Ureter (tissue), 1 donor: ENCODE data around the gene PIP4K2A. TPM values are rescaled to one million over a fixed set of nuclear protein-coding genes. Genes with fewer than 3 reads are reported as not detected.

ENCODE experiments used
- DNase-seq: peaks from one replicate; pipeline ENCODE4 v3.0.0-alpha.2; 2020; ENCODE audit warnings: low spot score
- total RNA-seq: library from RNA; stranded (reverse); gene quantifications from one replicate; pipeline ENCODE4 v1.2.4, GENCODE V29; 2023
- donor health status: DM: yes; HTN: yes; CAD: no.

The PIP4K2A gene
- total RNA-seq, 1 donor from 2014 or later: 36.9 TPM

DNA sequence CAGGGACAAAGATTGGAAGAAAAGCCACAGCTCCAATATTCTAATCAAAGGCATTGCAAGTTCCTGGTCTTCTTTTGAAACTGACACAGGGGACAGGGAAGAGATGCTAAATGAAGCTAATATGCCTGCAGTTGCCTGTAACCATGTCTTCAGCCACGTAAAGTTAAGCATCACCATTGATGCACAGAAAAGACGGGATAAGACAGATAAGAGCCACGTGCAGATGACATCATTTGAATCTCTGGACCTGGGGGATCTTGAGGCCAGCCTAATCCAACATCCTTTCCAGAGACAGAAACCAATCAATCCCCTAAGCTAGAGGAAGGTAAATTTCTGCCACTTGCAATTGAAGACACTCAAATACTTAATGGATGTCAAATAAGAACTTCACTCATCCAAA is 93.4 kb downstream of the PIP4K2A start:
- DNase-seq: no peak

DNA sequence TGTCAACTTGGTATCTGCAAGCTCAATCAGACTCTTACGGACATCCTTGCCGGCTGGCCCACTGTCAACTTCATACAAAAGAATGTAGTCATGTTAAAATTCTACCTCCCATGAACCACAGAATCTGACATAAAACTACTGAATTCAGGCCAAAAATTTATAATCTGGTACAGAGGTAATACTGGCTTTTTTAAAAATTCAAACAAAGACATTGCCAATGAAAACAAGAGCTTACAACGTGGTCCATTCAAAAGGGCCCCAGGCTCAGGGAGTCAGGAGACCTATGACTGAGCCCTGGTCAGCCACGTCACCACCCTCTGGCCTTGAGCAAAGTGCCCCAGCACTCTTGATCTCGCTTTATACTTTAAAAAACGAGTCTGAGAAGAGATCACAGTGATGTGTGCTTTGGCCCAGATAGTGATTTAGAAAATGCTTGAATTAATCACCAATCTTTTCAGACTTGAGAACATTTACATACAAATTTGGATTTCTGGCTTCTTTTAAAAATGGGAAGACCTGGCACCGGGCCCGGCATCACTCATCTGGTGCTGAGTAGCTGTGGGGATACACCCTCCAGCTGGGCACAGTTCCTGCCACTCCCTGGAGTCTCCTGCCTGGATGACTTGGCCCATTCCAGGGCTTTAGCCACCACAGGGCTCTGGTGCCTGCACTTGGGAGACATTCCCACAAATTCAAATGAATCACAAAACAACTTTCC is 94.1 kb downstream of the PIP4K2A start:
- DNase-seq: no peak

DNA sequence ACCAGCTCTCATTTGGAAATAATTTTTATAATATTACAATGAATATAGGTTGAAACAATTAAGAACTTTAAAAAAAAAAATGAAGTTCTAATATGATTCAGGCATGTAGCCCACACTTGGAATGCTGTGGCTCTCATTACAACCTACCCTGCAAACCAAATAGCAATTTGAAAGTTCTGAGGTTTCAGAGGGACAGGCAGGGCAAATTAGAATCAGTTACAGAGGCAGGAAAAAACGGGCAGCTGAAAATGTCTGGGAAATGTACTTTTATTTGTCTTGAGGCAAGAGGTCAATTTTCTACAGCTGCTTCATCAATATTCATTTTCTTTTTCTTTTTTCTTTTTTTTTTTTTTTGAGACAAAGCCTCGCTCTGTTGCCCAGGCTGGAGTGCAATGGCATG is 95.3 kb downstream of the PIP4K2A start:
- no peak for DNase-seq

DNA sequence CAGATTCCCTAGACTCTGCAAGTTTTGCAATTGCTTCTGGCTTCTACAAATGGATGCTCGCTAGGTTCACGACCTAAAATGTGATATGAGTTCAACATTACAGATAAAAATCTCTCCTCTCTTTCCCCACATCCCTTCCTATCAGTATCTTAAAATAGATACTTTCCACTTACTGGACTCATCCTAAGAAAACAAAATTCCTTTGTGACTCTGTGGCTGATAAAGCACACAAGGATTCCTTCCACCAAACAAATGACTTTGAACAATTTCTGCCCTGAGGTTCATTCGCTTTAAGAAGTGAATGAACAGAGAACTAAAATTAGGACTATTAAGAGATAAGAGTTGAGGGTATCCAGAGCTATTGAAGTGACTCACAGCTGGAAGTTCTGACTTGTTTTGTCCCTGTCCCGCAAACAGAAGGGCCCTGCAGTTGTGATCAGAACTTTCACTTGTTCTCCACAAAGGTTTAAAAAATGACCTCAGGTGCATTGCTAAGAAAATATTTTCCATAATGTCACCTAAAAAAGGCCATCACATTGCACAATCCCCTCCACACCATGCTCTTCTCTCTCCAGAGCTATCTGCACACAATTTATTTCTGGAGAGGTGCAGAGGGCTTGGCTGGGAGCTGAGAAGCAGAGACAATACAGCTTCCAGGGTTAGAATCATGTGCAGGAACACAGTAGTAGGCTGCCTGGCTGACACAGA is 96.1 kb downstream of the PIP4K2A start:
- no peak for DNase-seq

DNA sequence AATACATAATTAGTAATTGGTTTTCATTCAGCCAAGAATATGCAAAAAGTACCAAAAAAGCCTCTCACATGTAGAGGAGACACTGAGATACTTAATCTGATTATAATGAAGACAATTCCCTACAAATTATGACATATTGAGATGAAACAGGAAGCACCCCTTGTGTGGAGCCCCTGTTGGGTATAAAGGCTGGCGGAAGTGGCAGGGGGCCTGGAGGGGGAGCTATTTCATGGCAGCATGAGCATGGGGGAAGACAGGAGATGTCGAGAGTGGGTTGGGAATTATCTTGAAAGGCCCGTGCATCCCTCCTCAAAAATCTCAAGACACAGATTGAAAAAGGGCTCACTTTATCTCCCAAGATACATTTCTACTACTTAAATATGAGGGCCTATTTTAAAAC is 96.9 kb downstream of the PIP4K2A start:
- DNase-seq: no peak

DNA sequence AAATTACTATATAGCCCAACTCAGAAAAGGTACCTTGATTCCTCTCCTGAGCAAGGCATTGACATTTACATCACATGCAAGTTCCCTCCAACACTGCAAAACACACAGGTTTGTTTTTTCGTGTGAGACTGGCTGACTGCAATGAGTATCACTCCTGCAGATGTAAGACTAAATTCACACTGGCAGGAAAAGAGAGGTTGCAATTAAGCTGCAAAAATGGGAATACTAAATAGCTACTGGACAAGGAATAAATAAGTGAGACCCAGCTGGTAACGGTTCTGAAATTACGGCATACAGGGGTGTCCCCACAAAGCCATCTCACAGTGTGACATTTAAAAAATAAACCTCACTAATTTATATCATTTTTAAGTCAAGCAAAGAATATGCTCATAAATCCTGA is 97.3 kb downstream of the PIP4K2A start:
- DNase-seq: no peak

DNA sequence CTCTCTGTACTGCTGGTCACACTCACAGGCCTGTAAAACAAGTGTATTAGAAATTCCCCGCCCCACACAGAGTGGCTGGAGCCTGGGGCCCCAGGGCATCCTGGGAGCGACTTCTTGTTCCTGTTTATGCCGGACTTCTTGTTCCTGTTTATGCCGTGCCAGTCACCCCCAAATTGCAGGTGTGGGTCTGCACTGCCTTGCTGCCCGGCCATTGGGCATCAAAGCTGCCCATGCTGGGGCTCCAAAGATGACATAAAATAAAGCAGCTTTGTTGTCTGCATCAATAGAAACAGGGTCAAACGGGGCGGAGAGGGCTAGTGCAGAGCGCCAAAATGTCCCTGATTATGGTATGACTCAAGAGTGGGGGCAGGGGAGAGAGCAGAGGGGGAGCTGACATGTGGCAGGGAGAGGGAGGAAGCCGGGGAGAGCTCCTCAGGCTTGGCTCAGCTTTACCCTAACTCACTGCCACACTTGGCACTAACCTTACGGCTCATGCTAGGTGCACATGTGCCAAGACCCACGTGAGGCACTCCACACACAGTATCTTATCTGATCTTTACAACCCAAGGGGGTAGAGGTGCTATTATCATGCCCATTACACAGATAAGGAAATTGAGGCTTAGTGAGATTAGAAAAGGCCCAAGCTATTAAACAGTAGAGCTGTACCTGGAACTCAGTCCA is 98.4 kb downstream of the PIP4K2A start:
- no peak for DNase-seq

DNA sequence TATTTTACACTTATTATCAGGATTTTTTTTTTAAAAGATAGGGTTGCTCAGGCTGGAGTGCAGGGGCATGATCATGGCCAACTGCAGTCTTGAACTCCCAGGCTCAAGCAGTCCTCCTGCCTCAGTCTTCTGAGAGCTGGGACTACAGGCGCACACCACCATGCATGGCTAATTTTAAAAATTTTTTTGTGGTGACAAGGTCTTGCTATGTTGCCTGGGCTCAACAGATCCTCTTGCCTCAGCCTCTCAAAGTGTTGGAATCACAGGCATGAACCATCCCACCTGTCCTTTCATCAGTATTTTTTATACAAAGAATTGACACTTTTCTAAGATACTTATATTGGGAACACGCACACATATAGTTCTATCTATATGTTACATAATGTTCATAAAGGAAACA is 99.3 kb downstream of the PIP4K2A start:
- DNase-seq: no peak

DNA sequence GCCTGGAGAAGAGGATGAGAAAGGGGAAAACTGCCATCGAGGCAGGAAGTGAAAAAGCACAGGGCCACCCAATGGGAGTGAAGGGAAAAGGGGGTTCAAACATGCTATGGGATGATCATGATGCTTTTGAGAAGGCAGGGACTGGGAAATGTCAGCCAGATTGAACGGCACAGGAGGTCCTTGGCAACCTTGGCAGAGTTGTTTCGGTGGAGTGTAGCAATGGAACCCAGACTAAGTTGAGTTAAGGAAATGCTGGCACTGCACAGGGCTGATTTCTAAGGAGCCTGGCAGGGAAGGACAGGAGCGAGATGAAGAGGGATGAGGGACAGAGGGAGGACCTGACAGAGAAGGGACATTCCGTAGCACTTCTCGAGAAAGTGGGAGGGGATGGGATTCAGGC is 101.4 kb downstream of the PIP4K2A start:
- DNase-seq: no peak

DNA sequence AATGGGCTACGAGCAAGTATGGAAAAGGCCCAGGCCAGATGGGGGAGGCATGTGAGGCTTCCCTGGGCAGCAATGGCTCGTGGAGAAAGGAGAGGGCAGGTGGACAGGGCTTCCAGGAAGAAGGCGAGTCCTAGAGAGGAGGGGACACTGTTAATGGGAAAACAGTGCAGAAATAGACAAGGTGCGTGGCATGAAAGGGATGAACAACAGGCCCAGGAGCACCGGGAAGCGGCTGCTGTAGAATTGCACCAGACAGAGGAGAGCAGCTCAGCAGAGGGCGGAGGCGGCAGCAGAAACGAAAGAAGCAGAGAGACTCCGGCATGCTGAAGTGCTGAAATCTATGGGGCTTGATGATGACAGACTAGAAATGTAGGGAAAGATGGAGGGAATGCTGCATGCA is 102.1 kb downstream of the PIP4K2A start:
- DNase-seq: no peak

DNA sequence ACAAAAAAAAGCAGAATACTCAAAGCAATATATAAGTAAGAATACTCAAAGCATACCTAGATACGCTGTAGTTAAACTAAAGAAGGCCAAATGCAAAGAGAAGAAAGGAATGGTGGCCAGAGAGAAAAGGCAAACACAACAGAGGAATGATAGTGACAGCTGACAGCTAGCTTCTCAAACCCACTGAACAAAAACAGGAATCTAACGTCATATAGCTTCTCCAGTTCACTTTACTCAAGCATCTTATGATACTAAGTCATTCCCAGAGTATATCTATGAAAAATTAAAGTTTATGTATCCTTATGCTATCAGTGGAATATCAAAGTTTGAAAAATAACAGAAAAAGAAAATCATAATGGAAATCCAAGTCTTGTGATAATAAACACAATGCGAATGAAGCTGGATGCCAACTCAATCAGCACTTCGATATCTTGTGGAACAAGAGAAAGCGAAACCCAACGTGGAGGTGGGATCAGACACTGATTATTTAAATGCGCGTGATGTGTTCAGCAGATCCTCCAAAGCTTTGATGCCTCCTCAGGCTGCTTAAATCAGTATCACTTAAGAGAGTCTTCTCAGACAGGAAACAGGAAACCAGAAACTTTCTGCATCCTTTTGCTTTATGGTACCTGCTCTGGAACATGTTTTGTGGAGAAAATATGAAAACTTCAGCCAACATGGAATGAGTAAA is 102.8 kb downstream of the PIP4K2A start:
- no peak for DNase-seq

DNA sequence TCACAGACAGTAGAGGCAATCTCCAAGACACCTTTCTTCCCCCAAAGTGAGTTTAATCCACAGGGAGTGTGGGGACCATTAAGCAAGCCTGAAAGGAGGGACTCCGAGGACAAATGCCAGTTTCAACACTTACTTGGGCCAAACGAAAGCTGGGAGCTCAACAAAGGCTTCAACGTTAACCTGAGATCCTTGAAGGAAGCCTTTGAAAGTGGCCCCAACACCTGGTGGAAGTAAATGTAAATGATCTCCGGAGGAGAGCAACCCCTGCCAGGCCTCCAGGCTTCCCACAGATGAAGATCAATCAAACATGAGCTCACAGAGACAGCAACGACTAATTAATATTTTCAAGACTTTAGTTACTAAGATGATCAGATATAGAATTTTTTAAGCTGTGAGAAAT is 103.8 kb downstream of the PIP4K2A start:
- no peak for DNase-seq

DNA sequence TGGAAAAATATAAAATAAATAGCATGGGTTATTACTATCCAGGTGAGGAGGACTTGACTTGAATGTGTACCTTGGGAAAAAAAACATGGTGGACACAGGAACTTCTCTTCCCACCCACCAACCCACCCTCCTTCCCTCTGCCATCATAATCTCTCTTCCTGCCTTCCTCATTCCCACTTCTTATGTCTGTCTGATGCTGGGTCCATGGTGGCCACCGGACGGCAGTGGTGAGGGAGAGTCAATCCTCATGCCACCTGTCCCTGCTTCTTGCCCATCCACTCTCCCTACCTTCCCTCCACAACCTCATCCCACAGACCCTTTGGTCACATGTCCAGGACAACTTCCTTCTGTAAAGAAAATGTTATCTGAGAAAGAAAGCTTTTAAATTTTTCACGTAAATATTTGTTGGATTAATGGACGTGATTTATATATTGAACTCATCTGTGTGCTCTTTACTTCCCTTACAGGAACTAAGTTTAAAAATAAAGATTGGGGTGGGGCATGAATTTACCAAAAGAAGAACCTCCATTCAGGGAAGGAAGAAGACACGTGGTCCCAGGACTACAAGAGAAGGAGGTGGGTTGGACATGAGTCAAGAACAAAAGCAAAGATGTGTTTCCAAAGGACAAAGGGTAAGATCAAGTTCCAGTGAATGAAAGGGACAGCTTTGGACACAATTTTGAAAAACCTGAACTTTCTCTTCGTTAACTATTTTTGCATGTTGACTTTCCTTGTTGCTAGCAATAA is 104.5 kb downstream of the PIP4K2A start:
- no peak for DNase-seq

DNA sequence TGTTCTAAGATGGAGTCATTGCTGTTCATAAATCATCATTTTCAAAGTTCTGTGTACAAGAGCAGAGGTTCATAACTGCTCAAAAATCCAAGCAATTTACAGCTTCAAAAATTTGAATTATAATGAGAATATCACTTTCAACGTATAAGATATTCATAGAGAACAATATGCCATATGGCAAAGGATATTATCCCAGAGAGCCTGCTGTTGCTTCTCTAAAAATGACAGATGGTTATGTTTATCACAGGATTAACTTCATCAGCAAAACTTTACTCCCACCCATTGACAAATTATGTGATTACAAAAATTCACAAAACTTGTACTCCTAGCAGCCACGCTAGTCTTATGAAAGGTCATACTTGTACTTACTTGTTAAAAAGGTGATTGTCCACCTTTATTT is 105.1 kb downstream of the PIP4K2A start:
- DNase-seq: no peak

DNA sequence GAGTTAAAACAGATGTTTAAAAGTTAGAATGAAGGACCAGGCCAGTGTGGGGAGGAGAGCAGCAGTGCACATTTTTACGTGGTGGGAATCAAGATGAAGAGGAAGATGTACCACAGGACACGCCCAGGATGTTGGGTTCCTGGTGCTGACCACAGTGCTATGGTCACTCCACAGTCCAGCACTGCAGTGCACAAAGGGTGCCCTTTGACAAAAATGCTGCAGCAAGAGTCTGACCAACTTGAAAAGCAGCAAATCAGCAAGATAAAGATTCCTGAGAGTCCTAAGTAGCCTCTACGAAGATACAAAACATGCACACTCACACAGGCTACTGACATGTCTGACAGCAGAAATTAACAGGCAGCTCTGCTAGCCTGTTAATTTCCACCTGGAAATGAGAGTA is 107.1 kb downstream of the PIP4K2A start:
- DNase-seq: no peak

DNA sequence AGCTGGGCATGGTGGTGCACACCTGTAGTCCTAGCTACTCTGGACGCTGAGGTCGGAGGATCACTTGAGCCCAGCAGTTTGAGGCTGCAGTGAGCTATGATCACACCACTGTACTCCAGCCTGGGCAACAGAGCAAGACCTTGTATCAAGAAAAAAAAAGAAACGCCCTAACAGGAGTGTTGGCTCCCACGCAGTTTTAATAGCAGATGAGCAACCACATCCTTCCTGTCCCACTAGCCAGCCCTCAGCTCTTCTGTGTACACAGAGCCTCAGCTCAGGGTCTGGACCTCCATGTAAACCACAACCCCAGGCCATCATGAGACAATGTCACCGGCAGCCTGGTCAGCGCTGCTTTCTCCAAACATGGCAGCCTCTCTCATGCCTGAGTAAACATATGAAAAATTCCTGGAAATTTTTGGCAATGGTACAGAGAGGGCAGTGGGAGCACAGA is 108.2 kb downstream of the PIP4K2A start:
- no peak for DNase-seq

DNA sequence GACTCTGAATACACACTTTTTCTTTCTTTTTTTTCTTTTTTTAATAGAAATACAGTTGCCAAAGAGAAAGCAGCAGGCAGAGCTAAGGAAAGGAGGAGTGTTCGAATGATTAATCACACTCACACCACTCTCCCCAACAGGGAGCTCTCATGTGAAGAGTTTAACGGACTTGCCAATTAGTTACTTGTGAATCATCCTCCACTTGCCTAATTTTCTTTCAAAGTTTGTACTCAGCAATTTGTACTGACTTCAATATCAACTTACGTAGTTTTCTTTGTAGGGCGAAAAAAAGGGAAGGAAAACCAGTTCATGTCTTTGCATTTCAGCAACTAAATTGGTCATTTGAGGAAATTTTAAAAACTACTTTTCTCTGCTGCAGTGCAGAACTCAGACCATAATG is 109.2 kb downstream of the PIP4K2A start:
- no peak for DNase-seq

DNA sequence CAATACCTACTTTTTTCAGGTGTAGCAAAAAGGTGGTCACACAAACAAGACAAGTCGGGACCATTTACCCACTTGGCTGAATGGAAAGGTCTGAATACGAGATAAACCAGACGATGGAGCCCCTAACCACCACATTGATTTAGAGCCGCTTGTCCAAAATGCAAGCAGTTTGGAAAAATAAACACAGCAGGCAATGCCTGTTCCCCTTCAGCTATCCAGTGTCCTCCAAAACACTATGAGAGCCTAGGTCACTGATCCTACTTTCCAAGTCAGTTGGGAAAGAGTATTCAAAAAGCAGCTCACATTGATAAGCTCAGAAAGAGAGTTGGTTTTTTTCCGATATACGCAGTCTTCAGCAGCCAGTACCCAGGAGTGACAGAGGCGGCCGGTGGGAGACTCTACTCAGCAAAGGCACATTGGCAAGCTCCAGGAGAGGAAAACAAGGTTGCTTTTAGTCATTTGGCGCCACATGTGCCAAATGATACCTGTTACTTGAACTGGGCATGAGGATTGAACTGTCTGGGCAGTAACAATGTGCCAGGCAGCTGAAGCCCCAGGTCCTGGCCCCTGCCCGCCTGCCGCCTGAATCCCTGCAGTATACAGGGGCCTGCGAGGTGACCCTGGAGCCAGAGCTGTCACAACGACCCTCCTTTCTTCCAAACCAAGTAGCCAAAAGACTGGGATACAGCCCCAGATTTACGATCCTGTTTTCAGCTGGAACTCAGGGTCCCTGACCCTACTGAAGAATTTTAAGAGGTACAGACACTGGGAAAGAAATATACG is 109.8 kb downstream of the PIP4K2A start:
- DNase-seq: no peak

DNA sequence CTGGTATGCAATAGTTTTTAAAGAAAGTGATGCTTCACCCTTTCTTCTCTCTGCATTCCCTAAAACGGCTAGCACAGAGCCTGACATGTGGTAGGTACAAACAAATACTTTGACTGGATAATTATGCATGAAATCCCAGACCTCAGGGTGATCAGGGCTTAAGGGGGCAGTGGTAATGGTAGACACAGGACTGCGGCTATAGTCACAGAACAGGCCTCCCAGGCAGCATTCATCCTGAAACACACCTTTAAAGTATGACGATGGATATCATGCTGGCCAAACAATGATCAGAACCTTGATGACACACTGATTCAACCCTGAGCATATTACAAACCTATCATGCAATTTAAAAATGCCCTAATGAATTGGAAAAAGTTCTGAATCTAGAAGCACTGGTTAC is 110.8 kb downstream of the PIP4K2A start:
- no peak for DNase-seq

DNA sequence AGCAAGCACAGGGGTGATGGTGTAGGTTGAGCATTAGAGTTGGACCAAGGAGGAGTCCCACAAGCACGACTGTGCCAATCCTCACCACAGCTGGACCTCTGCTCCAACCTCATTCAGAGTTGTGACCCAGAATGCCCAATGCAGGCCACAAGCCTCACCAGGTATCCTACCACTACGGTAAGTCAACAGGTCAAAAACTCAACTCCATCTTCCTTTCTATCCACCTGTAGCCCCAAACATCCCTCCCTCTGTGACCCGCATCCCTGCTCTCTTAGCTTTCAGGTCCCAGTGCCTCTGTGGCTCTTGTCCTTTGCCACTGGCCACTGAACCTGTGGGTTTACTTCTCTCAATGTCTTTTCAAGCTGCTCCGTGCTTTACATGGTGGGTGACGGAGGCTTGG is 112.8 kb downstream of the PIP4K2A start:
- DNase-seq: no peak
